Ishikawa (cell line): ENCODE data around the gene TBC1D22A.

Experiments
- CEBPB ChIP-seq: IDR thresholded peaks from 2 replicates; pipeline ENCODE4 v1.6.1; 2012
- CREB1 ChIP-seq: IDR thresholded peaks from 2 replicates; pipeline ENCODE4 v1.6.1; 2012; ENCODE audit warnings: low read depth
- EGR1 ChIP-seq: IDR thresholded peaks from 2 replicates; pipeline ENCODE4 v1.6.1; 2012
- EP300 ChIP-seq: IDR thresholded peaks from 2 replicates; pipeline ENCODE4 v1.6.1; 2012; ENCODE audit warnings: borderline replicate concordance
- FOXM1 ChIP-seq: IDR thresholded peaks from 2 replicates; pipeline ENCODE4 v1.6.1; 2012; ENCODE audit warnings: low read depth, borderline replicate concordance
- MAX ChIP-seq: IDR thresholded peaks from 2 replicates; pipeline ENCODE4 v1.6.1; 2012
- NFIC ChIP-seq: IDR thresholded peaks from 2 replicates; pipeline ENCODE4 v1.6.1; 2012
- RAD21 ChIP-seq: IDR thresholded peaks from 2 replicates; pipeline ENCODE4 v1.6.1; 2012; ENCODE audit warnings: low read depth
- TAF1 ChIP-seq: IDR thresholded peaks from 2 replicates; pipeline ENCODE4 v1.6.1; 2012; ENCODE audit warnings: low read depth, mild to moderate bottlenecking
- TCF12 ChIP-seq: IDR thresholded peaks from 2 replicates; pipeline ENCODE4 v1.6.1; 2012; ENCODE audit warnings: low read depth
- TEAD4 ChIP-seq: IDR thresholded peaks from 2 replicates; pipeline ENCODE4 v1.6.1; 2012
- USF1 ChIP-seq: IDR thresholded peaks from 2 replicates; pipeline ENCODE4 v1.6.1; 2012
- YY1 ChIP-seq: IDR thresholded peaks from 2 replicates; pipeline ENCODE4 v1.6.1; 2012; ENCODE audit warnings: low read depth
- ZBTB7A ChIP-seq: IDR thresholded peaks from 2 replicates; pipeline ENCODE4 v1.6.1; 2012; ENCODE audit warnings: low read depth
- TF ChIP-seq, protein P1 (sequence below): IDR thresholded peaks from 2 replicates; pipeline ENCODE4 v1.6.1; 2012; ENCODE audit warnings: low read depth, mild to moderate bottlenecking

The TBC1D22A gene

GRCh38 chr22:46856661-46857060, 94.2 kb downstream of the TBC1D22A start:
- TF ChIP-seq EP300 (no peak), EGR1 (no peak), RAD21 (no peak), TAF1 (no peak), YY1 (no peak), TEAD4 (no peak), USF1 (no peak), TCF12 (no peak), NFIC (no peak), ZBTB7A (no peak), CREB1 (no peak), CEBPB (no peak), FOXM1 (no peak), MAX (no peak)
- TF ChIP-seq, protein P1, sequence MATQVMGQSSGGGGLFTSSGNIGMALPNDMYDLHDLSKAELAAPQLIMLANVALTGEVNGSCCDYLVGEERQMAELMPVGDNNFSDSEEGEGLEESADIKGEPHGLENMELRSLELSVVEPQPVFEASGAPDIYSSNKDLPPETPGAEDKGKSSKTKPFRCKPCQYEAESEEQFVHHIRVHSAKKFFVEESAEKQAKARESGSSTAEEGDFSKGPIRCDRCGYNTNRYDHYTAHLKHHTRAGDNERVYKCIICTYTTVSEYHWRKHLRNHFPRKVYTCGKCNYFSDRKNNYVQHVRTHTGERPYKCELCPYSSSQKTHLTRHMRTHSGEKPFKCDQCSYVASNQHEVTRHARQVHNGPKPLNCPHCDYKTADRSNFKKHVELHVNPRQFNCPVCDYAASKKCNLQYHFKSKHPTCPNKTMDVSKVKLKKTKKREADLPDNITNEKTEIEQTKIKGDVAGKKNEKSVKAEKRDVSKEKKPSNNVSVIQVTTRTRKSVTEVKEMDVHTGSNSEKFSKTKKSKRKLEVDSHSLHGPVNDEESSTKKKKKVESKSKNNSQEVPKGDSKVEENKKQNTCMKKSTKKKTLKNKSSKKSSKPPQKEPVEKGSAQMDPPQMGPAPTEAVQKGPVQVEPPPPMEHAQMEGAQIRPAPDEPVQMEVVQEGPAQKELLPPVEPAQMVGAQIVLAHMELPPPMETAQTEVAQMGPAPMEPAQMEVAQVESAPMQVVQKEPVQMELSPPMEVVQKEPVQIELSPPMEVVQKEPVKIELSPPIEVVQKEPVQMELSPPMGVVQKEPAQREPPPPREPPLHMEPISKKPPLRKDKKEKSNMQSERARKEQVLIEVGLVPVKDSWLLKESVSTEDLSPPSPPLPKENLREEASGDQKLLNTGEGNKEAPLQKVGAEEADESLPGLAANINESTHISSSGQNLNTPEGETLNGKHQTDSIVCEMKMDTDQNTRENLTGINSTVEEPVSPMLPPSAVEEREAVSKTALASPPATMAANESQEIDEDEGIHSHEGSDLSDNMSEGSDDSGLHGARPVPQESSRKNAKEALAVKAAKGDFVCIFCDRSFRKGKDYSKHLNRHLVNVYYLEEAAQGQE = no peak

DNA sequence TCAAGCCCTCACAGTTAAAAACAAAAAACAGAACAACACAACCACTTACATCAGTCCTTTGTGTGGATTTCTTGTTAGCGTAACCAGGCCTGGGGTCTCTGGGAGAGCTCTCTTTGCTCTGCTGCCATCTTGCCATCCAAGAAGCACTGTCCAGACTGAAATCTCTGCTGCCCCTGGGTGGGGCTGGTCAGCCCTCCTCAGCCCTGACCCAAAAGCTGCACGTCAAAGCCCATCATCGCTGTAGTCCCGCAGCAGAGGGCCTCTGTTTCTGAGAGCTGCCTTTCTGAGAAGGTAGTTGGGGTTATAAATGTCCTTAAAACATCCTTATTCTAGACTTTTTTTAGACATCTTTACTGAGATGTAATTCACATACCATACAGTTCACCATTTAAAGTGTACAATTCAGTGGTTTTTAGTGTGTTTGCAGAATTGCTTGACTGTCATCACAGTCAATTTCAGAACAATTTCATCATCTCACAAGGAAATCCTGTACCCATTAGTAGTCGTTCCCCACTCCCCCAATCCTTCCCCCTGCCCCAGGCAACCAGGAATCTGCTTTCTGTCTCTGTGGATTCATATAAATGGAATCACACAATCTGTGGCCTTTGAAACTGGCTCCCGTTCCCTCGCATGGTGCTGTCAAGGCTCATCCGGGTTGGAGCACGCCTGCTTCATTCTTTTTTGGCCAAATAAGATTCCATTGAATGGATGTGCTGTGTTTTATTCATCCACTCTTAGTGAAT, 94.9 kb downstream of the TBC1D22A start:
- TF ChIP-seq TCF12 = no peak

DNA sequence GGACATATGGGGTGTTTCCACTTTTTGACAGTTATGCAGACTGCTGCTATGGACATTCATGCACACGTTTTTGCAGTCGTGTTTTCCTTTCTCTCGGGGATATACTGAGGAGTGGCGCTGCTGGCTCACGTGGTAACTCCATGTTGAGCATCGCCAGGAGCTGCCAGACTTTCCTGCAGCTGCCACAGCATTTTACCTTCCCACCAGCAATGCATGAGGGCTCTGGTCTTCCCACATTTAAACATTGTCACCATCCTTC, 95.4 kb downstream of the TBC1D22A start:
- TF ChIP-seq YY1 (no peak), CEBPB (no peak), TCF12 (no peak), CREB1 (no peak), NFIC (no peak), EGR1 (no peak), EP300 (no peak), ZBTB7A (no peak), MAX (no peak), USF1 (no peak), TEAD4 (no peak)
- TF ChIP-seq, protein P1 = no peak

GRCh38 chr22:46858181-46858771, 95.8 kb downstream of the TBC1D22A start:
- no peak for TF ChIP-seq NFIC
- TF ChIP-seq ZBTB7A = no peak
- TF ChIP-seq CEBPB = no peak
- TF ChIP-seq MAX = no peak
- TF ChIP-seq EP300 = no peak
- no peak for TF ChIP-seq TEAD4
- TF ChIP-seq USF1 = no peak
- TF ChIP-seq YY1 = no peak
- no peak for TF ChIP-seq EGR1
- TF ChIP-seq, protein P1 = no peak
- TF ChIP-seq RAD21 = no peak
- no peak for TF ChIP-seq TCF12
- no peak for TF ChIP-seq FOXM1
- no peak for TF ChIP-seq CREB1
